Ishikawa (cell line): ENCODE data around the gene TBC1D1.

ENCODE experiments used
- EGR1 ChIP-seq: IDR thresholded peaks from 2 replicates; pipeline ENCODE4 v1.6.1; 2012
- NFIC ChIP-seq: IDR thresholded peaks from 2 replicates; pipeline ENCODE4 v1.6.1; 2012
- TAF1 ChIP-seq: IDR thresholded peaks from 2 replicates; pipeline ENCODE4 v1.6.1; 2012; ENCODE audit warnings: low read depth, mild to moderate bottlenecking

DNA sequence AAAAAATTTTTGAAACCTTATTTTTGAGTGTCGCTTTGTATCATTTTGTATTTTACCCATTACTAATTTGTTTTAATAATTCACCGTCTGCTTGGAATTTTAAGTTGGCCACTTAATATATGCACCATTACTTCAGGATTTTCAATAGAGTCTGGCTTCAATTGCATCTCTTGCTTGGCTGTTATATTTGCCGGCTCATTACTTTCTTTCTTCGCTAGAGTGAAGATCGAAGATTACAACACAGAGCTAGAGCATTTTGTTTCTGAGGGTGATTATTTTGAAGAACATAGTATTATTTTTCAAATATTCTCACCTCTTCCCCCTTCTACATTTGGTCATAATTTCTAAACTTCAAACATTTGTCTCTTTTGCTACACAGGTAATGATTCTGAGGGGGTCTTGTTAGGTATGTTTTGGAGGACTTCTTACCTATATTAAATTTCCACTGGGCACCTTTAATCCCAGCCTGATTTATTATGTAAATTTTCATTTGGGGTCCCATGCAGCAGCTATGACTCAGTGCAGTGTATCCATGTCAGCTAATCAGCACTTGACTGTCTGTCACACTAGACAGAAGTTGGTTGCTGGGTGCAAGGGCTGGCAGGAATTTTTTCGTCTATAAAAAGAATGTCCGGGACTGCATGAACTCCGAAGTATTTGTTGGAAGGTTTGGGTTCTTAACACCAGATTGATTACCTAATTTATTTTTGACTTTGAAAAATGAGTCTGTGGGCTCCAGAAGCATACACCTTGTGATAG is 18.6 kb downstream of the TBC1D1 start:
- TF ChIP-seq NFIC (no peak), TAF1 (no peak), EGR1 (no peak)
